Breast epithelium (tissue), 4 donors: Measurements from ENCODE around the gene SPATC1L. TPM values are rescaled to one million over a fixed set of nuclear protein-coding genes. Genes with fewer than 3 reads are reported as not detected.

Source experiments
- DNase-seq, 2 donors: peaks; one replicate each; pipeline ENCODE4 v3.0.0-alpha.2; 2019; ENCODE audit warnings: low spot score in 2 of 2
- H3K27ac ChIP-seq, 2 donors: fragments of 200-600 bp; sonication (generic) in 1 of 2; one replicate each; pipeline ENCODE4 v1.5.1; 2016 to 2019; ENCODE audit warnings: mild to moderate bottlenecking in 1 of 2
- H3K27me3 ChIP-seq, 2 donors: fragments of 200-600 bp; sonication (generic) in 1 of 2; one replicate each; pipeline versions ENCODE4 v1.5.1 to v1.6.0; 2017 to 2019; ENCODE audit warnings: control low read depth in 1 of 2, mild to moderate bottlenecking in 1 of 2
- H3K36me3 ChIP-seq: fragments of 200-600 bp; one replicate; pipeline ENCODE4 v1.5.1; 2019
- H3K4me1 ChIP-seq, 2 donors: fragments of 200-600 bp; sonication (generic); one replicate each; pipeline ENCODE4 v1.5.1; 2016 to 2019; ENCODE audit warnings: control low read depth in 1 of 2
- H3K4me3 ChIP-seq, 3 donors: fragments of 200-600 bp; sonication (generic); 1 replicate in 2 of 3; 2 replicates in 1 of 3; pipeline ENCODE4 v1.5.1; 2016 to 2019; ENCODE audit warnings: mild to moderate bottlenecking in 3 of 3, moderate library complexity in 2 of 3
- H3K9me3 ChIP-seq, 2 donors: fragments of 200-600 bp; sonication (generic) in 1 of 2; one replicate each; pipeline ENCODE4 v1.5.1; 2016 to 2019; ENCODE audit warnings: control low read depth in 1 of 2
- CTCF ChIP-seq, 3 donors: fragments of 450-650 bp; IDR thresholded peaks; one replicate each; pipeline ENCODE4 v1.5.1; 2016 to 2017; ENCODE audit warnings: antibody characterized with exemption in 3 of 3, mild to moderate bottlenecking in 3 of 3, moderate library complexity in 3 of 3
- POLR2A ChIP-seq: fragments of 450-650 bp; IDR thresholded peaks from one replicate; pipeline ENCODE4 v1.6.1; 2016; ENCODE audit warnings: antibody characterized with exemption, mild to moderate bottlenecking, moderate library complexity
- POLR2AphosphoS5 ChIP-seq, 3 donors: sonication (generic); formaldehyde crosslinking; IDR thresholded peaks; one replicate each; pipeline ENCODE4 v1.6.1; 2017; ENCODE audit warnings: antibody characterized with exemption in 3 of 3
- intact Hi-C: fragments of 100-400 bp; cut with DNase I; formaldehyde crosslinking; loops from one replicate; pipeline ENCODE4 v1.15.1; 2023; ENCODE audit warnings: low total_unique reads
- total RNA-seq, 3 donors: library from RNA; depleted of rRNA; stranded (reverse); fragments of >200 nt; gene quantifications; one replicate each; pipeline ENCODE4 v1.1.0, GENCODE V29; 2016

The SPATC1L gene
- total RNA-seq, 3 donors from 2014 or later = 1.6 to 7.0 (median 6.2) TPM

- no peaks in the 10 kb centered on the region for H3K36me3 ChIP-seq
- intact Hi-C loops = no loop called here
Observed at GRCh38 chr21:46124083-46124925, 60.0 kb downstream of the SPATC1L start.

GRCh38 chr21:46122758-46123683 is 61.2 kb downstream of the SPATC1L start:
- H3K27me3 ChIP-seq = no peaks in the 10 kb centered on the region
- H3K9me3 ChIP-seq = no peaks in the 10 kb centered on the region
- no peak for TF ChIP-seq CTCF (IDR thresholded peaks at IDR 0.05)
- no peak for TF ChIP-seq POLR2AphosphoS5 (IDR thresholded peaks at IDR 0.05)
- TF ChIP-seq POLR2A = no peak
- DNase-seq = peak in 1 of 2 donors; percentile 38
- H3K4me3 ChIP-seq = no peak overlapping the region
- no peaks in the 10 kb centered on the region for H3K36me3 ChIP-seq
- peak overlapping the region in 1 of 2 donors; percentile 32 for H3K27ac ChIP-seq
- H3K4me1 ChIP-seq = no peaks in the 10 kb centered on the region
- intact Hi-C loops = no loop called here

More at GRCh38 chr21:46124083-46124925, 60.0 kb downstream of the SPATC1L start:
- H3K9me3 ChIP-seq = no peaks in the 10 kb centered on the region
- peak in 1 of 2 donors; percentile 45 for DNase-seq
- no peak overlapping the region for H3K4me3 ChIP-seq
- TF ChIP-seq POLR2AphosphoS5 (IDR thresholded peaks at IDR 0.05) (no peak), POLR2A (no peak)
- no peaks in the 10 kb centered on the region for H3K4me1 ChIP-seq
- no peaks in the 10 kb centered on the region for H3K27me3 ChIP-seq
- peak overlapping the region in 1 of 2 donors; percentile 43 for H3K27ac ChIP-seq

- peak in 1 of 2 donors; percentile 47 for DNase-seq
- Histone ChIP-seq H3K27me3 (no peaks in the 10 kb centered on the region), H3K27ac (peak overlapping the region in 1 of 2 donors; percentile 32), H3K4me1 (no peaks in the 10 kb centered on the region), H3K4me3 (no peak overlapping the region), H3K9me3 (no peaks in the 10 kb centered on the region), H3K36me3 (no peaks in the 10 kb centered on the region)
- TF ChIP-seq POLR2A (no peak), CTCF (IDR thresholded peaks at IDR 0.05) (no peak), POLR2AphosphoS5 (IDR thresholded peaks at IDR 0.05) (no peak)
- intact Hi-C loops = no loop called here
Observed at GRCh38 chr21:46122237-46122671, 62.0 kb downstream of the SPATC1L start.

GRCh38 chr21:46121286-46122221 is 62.7 kb downstream of the SPATC1L start:
- no peak for TF ChIP-seq CTCF (IDR thresholded peaks at IDR 0.05)
- Histone ChIP-seq H3K4me3 (no peak overlapping the region), H3K27ac (peak overlapping the region in 1 of 2 donors; percentile 32), H3K9me3 (no peaks in the 10 kb centered on the region), H3K4me1 (no peaks in the 10 kb centered on the region), H3K36me3 (no peaks in the 10 kb centered on the region), H3K27me3 (no peaks in the 10 kb centered on the region)
- peak in 1 of 2 donors; percentile 47 for DNase-seq
- intact Hi-C loops = no loop called here
